ENCODE measurements around the gene HHIPL1.

DNA sequence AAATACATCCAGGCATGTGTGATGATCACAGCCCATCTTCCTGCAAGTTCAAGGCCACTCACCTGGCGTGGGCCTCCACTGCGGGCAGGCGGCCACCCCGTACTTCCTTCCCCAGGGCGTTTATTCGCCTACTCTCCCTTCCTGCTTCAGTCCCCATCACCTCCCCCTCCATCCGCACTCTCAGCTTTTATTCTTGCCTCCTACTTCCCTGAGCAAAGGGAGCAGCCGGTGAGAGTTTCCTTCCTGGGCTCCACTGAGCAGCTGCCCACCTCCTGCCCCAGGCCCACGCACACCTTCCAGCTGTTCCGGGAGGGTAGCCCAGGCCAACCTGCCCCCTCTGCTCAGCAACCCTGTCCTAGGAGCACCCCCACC, 43.3 kb downstream of the HHIPL1 start:
- no peak for TF ChIP-seq ZFX (IDR thresholded peaks at IDR 0.05; ENCODE audit: borderline replicate concordance)
- TF ChIP-seq CTCF (IDR thresholded peaks at IDR 0.05) = no peak
